ENCODE data around the gene OR10A4.
"Not testable (repeated sequence)": the region's sequence is repeated elsewhere in the genome, so short reads cannot be mapped to it uniquely, and the experiment has no call there.

Gene OR10A4

DNA sequence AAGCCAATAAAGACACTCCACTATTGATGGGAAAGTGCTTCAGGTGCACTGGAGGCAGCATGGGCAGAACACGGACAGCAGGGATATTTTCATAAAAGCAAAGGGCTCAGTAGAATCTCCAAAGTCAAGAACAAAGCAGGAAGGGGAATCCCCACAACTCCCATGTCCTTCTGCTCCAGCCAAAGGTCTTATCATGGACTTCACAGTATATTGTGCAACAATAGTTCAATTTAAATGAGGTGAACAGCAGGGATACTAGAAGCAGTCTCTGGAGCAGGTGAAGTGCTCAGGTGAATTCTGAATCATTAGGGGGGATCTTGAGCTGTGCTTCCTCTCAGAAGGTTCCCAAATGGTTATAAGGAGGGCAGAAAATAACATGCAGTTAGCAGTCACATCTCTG lies 22.5 kb downstream of the OR10A4 start (continued):
- TF ChIP-seq, protein P1, sequence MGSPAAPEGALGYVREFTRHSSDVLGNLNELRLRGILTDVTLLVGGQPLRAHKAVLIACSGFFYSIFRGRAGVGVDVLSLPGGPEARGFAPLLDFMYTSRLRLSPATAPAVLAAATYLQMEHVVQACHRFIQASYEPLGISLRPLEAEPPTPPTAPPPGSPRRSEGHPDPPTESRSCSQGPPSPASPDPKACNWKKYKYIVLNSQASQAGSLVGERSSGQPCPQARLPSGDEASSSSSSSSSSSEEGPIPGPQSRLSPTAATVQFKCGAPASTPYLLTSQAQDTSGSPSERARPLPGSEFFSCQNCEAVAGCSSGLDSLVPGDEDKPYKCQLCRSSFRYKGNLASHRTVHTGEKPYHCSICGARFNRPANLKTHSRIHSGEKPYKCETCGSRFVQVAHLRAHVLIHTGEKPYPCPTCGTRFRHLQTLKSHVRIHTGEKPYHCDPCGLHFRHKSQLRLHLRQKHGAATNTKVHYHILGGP (tag by site-specific recombination; IDR thresholded peaks at IDR 0.05), result no peak
- TF ChIP-seq ZFP37 (tag by site-specific recombination; IDR thresholded peaks at IDR 0.05) (no peak), ZNF585B (tag by site-specific recombination; IDR thresholded peaks at IDR 0.05) (no peak), HOXC10 (CRISPR knock-in tag; IDR thresholded peaks at IDR 0.05) (no peak), ZNF843 (tag by site-specific recombination; IDR thresholded peaks at IDR 0.05) (no peak), PATZ1 (tag by site-specific recombination; IDR thresholded peaks at IDR 0.05) (no peak), ZNF404 (tag by site-specific recombination; IDR thresholded peaks at IDR 0.05) (no peak), ZNF558 (tag by site-specific recombination; IDR thresholded peaks at IDR 0.05) (no peak)
- TF ChIP-seq, protein P2, sequence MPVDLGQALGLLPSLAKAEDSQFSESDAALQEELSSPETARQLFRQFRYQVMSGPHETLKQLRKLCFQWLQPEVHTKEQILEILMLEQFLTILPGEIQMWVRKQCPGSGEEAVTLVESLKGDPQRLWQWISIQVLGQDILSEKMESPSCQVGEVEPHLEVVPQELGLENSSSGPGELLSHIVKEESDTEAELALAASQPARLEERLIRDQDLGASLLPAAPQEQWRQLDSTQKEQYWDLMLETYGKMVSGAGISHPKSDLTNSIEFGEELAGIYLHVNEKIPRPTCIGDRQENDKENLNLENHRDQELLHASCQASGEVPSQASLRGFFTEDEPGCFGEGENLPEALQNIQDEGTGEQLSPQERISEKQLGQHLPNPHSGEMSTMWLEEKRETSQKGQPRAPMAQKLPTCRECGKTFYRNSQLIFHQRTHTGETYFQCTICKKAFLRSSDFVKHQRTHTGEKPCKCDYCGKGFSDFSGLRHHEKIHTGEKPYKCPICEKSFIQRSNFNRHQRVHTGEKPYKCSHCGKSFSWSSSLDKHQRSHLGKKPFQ (tag by site-specific recombination; IDR thresholded peaks at IDR 0.05), result no peak

DNA sequence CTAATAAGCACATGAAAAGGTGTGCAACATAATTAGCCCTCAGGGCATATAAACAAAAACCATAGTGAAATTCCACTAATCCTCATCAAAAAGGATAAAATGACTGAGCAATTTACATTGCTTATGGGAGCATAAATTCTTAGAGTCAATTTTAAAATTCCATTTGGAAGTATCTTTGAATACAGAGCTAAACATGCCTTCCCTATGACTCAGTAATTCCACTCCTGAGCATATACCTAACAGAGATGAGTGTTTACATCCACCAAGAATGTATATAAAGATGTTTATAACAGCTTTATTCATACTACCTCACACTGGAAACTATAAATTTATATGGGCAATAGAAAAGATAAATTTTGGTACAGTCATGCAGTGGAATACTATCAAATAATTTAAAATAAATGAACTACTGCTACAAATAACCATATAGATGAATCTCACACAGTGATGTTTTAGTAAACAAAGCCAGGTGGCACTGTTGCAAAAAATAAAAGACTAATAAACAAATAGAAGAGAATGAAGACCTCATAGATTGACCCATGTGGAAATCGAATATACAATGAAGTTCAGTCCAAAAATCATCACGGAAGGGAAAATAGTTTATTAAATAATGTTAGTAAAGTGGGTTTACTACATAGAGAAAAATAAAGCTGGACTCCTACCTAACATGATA lies 24.0 kb downstream of the OR10A4 start:
- no peaks in the 10 kb centered on the region for H3K36me3 ChIP-seq (ENCODE audit: control insufficient read depth in 2 of 2, insufficient read depth in 1 of 2, low read length in 2 of 2)
- TF ChIP-seq ZSCAN23 (tag by site-specific recombination; IDR thresholded peaks at IDR 0.05) (no peak), ZNF501 (tag by site-specific recombination; IDR thresholded peaks at IDR 0.05) (no peak)
- H3K4me3 ChIP-seq (ENCODE audit: low read depth, low read length), result no peak overlapping the region
- ChIA-PET POLR2A (no interaction called here), CTCF (interaction anchor here (0.6 to 1.4 kb wide), 4 partner anchors 11 to 573 kb away, joined by 3 to 4 read pairs (median 3); no protein-coding TSS in a partner anchor)
- no peaks in the 10 kb centered on the region for H3K9me3 ChIP-seq (ENCODE audit: control insufficient read depth, insufficient read depth, low read depth, low read length)
- H3K4me1 ChIP-seq (ENCODE audit: control insufficient read depth, insufficient read depth, low read length), result no peaks in the 10 kb centered on the region
- H3K27ac ChIP-seq (ENCODE audit: extremely low read depth, low read depth, low read length), result no peak overlapping the region

DNA sequence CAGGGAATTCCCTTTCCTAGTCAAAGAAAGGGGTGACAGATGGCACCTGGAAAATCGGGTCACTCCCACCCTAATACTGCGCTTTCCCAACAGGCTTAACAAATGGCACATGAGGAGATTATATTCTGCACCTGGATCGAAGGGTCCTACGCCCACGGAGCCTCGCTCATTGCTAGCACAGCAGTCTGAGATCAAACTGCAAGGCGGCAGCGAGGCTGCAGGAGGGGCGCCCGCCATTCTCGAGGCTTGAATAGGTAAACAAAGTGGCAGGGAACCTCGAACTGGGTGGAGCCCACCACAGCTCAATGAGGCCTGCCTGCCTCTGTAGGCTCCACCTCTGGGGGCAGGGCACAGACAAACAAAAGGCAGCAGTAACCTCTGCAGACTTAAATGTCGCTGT lies 28.4 kb downstream of the OR10A4 start:
- H3K9me3 ChIP-seq (ENCODE audit: control insufficient read depth, insufficient read depth, low read depth, low read length); POLR2A ChIA-PET: not testable (repeated sequence)

GRCh38 chr11:6911378-6911777 lies 35.0 kb downstream of the OR10A4 start:
- ChIA-PET POLR2A (no interaction called here), CTCF (no interaction called here)
- Histone ChIP-seq H3K4me1 (ENCODE audit: control insufficient read depth, insufficient read depth, low read length) (no peaks in the 10 kb centered on the region), H3K27ac (ENCODE audit: extremely low read depth, low read depth, low read length) (no peak overlapping the region), H3K36me3 (ENCODE audit: control insufficient read depth in 2 of 2, insufficient read depth in 1 of 2, low read length in 2 of 2) (no peaks in the 10 kb centered on the region), H3K4me3 (ENCODE audit: low read depth, low read length) (no peak overlapping the region), H3K9me3 (ENCODE audit: control insufficient read depth, insufficient read depth, low read depth, low read length) (no peaks in the 10 kb centered on the region)
- TF ChIP-seq ZFP69B (tag by site-specific recombination; IDR thresholded peaks at IDR 0.05), result no peak
- TF ChIP-seq, protein P3, sequence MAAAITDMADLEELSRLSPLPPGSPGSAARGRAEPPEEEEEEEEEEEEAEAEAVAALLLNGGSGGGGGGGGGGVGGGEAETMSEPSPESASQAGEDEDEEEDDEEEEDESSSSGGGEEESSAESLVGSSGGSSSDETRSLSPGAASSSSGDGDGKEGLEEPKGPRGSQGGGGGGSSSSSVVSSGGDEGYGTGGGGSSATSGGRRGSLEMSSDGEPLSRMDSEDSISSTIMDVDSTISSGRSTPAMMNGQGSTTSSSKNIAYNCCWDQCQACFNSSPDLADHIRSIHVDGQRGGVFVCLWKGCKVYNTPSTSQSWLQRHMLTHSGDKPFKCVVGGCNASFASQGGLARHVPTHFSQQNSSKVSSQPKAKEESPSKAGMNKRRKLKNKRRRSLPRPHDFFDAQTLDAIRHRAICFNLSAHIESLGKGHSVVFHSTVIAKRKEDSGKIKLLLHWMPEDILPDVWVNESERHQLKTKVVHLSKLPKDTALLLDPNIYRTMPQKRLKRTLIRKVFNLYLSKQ (tag by site-specific recombination; IDR thresholded peaks at IDR 0.05; ENCODE audit: borderline replicate concordance), result no peak
- TF ChIP-seq ZNF521 (tag by site-specific recombination; IDR thresholded peaks at IDR 0.05), result no peak
- TF ChIP-seq ZNF214 (tag by site-specific recombination; IDR thresholded peaks at IDR 0.05; ENCODE audit: borderline replicate concordance), result no peak
- no peak for TF ChIP-seq PRDM6 (tag by site-specific recombination; IDR thresholded peaks at IDR 0.05)
- no peak for TF ChIP-seq ZNF791 (tag by site-specific recombination; IDR thresholded peaks at IDR 0.05)
- TF ChIP-seq ZNF146 (tag by site-specific recombination; IDR thresholded peaks at IDR 0.05), result no peak
- no peak for TF ChIP-seq SP7 (tag by site-specific recombination; IDR thresholded peaks at IDR 0.05)
- no peak for TF ChIP-seq SCRT2 (tag by site-specific recombination; IDR thresholded peaks at IDR 0.05)
- no peak for TF ChIP-seq ZNF707 (tag by site-specific recombination; IDR thresholded peaks at IDR 0.05)
- no peak for TF ChIP-seq ZNF112 (tag by site-specific recombination; IDR thresholded peaks at IDR 0.05)
- no peak for TF ChIP-seq ZFP3 (tag by site-specific recombination; IDR thresholded peaks at IDR 0.05; ENCODE audit: low read depth)

More for the DNA sequence above, 28.4 kb downstream of the OR10A4 start:
- H3K4me1 ChIP-seq (ENCODE audit: control insufficient read depth, insufficient read depth, low read length); H3K36me3 ChIP-seq (ENCODE audit: control insufficient read depth in 2 of 2, insufficient read depth in 1 of 2, low read length in 2 of 2); H3K4me3 ChIP-seq (ENCODE audit: low read depth, low read length); CTCF ChIA-PET; H3K27ac ChIP-seq (ENCODE audit: extremely low read depth, low read depth, low read length): not testable (repeated sequence)
